GM04504 (cell line): ENCODE results near the gene FGF18.

ENCODE experiments used
- DNase-seq: peaks from one replicate; pipeline ENCODE4 v3.0.0-alpha.2; 2012; ENCODE audit warnings: low read depth

FGF18 gene

GRCh38 chr5:171505473-171506043, 86.1 kb downstream of the FGF18 start:
- no peak for DNase-seq

- DNase-seq, result no peak
These were observed 87.5 kb downstream of the FGF18 start for GRCh38 chr5:171506951-171507350.
